HCT116 (cell line): ENCODE data around the gene PPP1R37.

Experiments used
- CBX3 ChIP-seq: IDR thresholded peaks from 2 replicates; pipeline ENCODE4 v1.6.1; 2012; ENCODE audit warnings: low read depth
- CTCF ChIP-seq, 3 experiments: fragments of 200-600 bp in 1 of 3; sonication (generic) in 1 of 3; IDR thresholded peaks in 2 of 3; conservative IDR thresholded peaks in 1 of 3; 2 replicates each; pipeline ENCODE4 v1.5.1; 2012 to 2017; ENCODE audit warnings: low read depth in 2 of 3, low read length in 2 of 3, antibody characterized with exemption in 1 of 3, borderline replicate concordance in 1 of 3, control low read depth in 1 of 3, mild to moderate bottlenecking in 1 of 3, mixed read lengths in 1 of 3, mixed run types in 1 of 3, moderate library complexity in 1 of 3; ENCODE audit not compliant: insufficient read depth in 1 of 3
- EZH2 ChIP-seq: fragments of 200-600 bp; sonication (generic); IDR thresholded peaks from 2 replicates; pipeline ENCODE4 v1.6.1; 2017; ENCODE audit warnings: antibody characterized with exemption, mixed run types
- ZNF274 ChIP-seq: fragments of 200-500 bp; sonication (Bioruptor generic); IDR thresholded peaks from 2 replicates; pipeline ENCODE4 v1.6.1; 2014; ENCODE audit warnings: mild to moderate bottlenecking, low read depth, low read length, inconsistent platforms

GRCh38 chr19:45045671-45046353 lies 47.2 kb upstream of the PPP1R37 start:
- TF ChIP-seq CTCF (IDR thresholded peaks at IDR 0.05 in 2 of 3, conservative IDR thresholded peaks at IDR 0.05 in 1 of 3; ENCODE audit: borderline replicate concordance in 1 of 3, insufficient read depth in 1 of 3, low read depth in 2 of 3, low read length in 2 of 3) (no peak), ZNF274 (no peak), CBX3 (no peak), EZH2 (no peak)
